Esophagus squamous epithelium (tissue), 5 donors: ENCODE results near the gene TLK2. TPM values are rescaled to one million over a fixed set of nuclear protein-coding genes. Genes with fewer than 3 reads are reported as not detected.

ENCODE experiments used
- DNase-seq: peaks from one replicate; lab custom pipeline; 2025; lab: John Stamatoyannopoulos, UW
- H3K27ac ChIP-seq, 4 donors: fragments of 200-600 bp; sonication (generic); one replicate each; pipeline ENCODE4 v1.5.1; 2016 to 2019; ENCODE audit warnings: mild to moderate bottlenecking in 1 of 4
- H3K27me3 ChIP-seq, 4 donors: fragments of 200-600 bp; sonication (generic); 1 replicate in 3 of 4; 2 replicates in 1 of 4; pipeline versions ENCODE4 v1.5.1 to v1.6.0; 2017 to 2021; ENCODE audit warnings: antibody characterized with exemption in 1 of 4
- H3K36me3 ChIP-seq, 3 donors: fragments of 200-600 bp; sonication (generic); one replicate each; pipeline ENCODE4 v1.5.1; 2016 to 2019
- H3K4me1 ChIP-seq, 3 donors: fragments of 200-600 bp; sonication (generic); one replicate each; pipeline ENCODE4 v1.5.1; 2017 to 2019
- H3K4me3 ChIP-seq, 4 donors: fragments of 200-600 bp; sonication (generic); 1 replicate in 3 of 4; 2 replicates in 1 of 4; pipeline ENCODE4 v1.5.1; 2016 to 2019; ENCODE audit warnings: mild to moderate bottlenecking in 2 of 4, moderate library complexity in 1 of 4
- H3K9me3 ChIP-seq, 3 donors: fragments of 200-600 bp; sonication (generic); one replicate each; pipeline ENCODE4 v1.5.1; 2016 to 2019
- POLR2A ChIP-seq, 4 donors: fragments of 450-650 bp; IDR thresholded peaks; one replicate each; pipeline ENCODE4 v1.6.1; 2017; ENCODE audit warnings: antibody characterized with exemption in 4 of 4, mild to moderate bottlenecking in 4 of 4, moderate library complexity in 3 of 4
- WGBS, 2 donors: methylation state at CpG; one replicate each; pipeline ENCODE4 v1.1.5; 2018; 5-methylcytosine and 5-hydroxymethylcytosine counted together
- intact Hi-C: fragments of 100-400 bp; cut with DNase I; formaldehyde crosslinking; loops from one replicate; pipeline ENCODE4 v1.15.0; 2022
- total RNA-seq, 4 donors: library from RNA; depleted of rRNA; stranded (reverse); fragments of >200 nt; gene quantifications; one replicate each; pipeline ENCODE4 v1.1.0, GENCODE V29; 2016
- TF ChIP-seq, protein P1 (sequence below), 6 experiments: fragments of 450-650 bp in 4 of 6; fragments of 200-600 bp in 2 of 6; sonication (generic) in 2 of 6; IDR thresholded peaks; one replicate each; pipeline ENCODE4 v1.5.1; 2016 to 2019; ENCODE audit warnings: antibody characterized with exemption in 6 of 6, mild to moderate bottlenecking in 4 of 6, moderate library complexity in 4 of 6
- donor health status: DM: yes; HTN: yes; CAD: no.

The TLK2 gene
- total RNA-seq, 4 donors from 2014 or later, result 13.2 to 35.5 (median 28.0) TPM

DNA sequence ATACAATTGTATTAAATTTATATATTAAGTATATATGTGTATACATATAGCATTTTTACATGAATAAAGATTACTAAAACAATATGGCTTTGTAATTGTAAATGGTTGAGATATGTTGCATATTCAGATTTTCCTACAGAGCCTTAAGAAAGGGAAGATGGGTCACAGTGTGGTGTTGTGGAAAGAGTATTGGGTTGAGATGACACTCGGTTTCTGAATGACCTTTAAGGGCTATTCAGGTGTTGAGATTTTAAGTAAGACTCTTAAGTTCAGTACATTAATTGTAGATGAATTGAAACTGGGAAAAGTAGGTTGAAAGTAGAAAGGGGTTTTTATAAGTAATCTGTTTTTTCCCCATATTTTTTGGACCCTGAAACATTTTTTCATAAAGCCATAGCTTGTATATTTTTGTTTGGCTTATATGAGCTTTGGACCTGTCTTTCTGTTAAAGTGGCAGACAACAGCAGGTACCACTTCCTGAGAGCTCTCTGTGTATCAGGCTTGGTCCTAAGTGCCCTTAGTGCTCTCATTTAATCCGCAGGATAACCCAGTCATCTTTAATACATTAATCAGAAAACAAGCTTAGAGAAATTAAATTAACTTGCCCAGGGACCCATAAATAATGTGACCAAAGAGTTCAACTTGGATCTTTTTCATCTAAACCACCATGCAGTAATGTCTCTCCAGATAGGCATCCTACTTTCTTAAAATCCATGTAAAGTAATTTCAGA lies 100.3 kb downstream of the TLK2 start:
- peaks cover 0 to 99% (median 5%) of the 10 kb centered on the region in 3 donors for H3K36me3 ChIP-seq
- TF ChIP-seq, protein P1, sequence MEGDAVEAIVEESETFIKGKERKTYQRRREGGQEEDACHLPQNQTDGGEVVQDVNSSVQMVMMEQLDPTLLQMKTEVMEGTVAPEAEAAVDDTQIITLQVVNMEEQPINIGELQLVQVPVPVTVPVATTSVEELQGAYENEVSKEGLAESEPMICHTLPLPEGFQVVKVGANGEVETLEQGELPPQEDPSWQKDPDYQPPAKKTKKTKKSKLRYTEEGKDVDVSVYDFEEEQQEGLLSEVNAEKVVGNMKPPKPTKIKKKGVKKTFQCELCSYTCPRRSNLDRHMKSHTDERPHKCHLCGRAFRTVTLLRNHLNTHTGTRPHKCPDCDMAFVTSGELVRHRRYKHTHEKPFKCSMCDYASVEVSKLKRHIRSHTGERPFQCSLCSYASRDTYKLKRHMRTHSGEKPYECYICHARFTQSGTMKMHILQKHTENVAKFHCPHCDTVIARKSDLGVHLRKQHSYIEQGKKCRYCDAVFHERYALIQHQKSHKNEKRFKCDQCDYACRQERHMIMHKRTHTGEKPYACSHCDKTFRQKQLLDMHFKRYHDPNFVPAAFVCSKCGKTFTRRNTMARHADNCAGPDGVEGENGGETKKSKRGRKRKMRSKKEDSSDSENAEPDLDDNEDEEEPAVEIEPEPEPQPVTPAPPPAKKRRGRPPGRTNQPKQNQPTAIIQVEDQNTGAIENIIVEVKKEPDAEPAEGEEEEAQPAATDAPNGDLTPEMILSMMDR (IDR thresholded peaks at IDR 0.05), result no peak
- TF ChIP-seq POLR2A (IDR thresholded peaks at IDR 0.05), result no peak
- H3K27me3 ChIP-seq, result no peaks in the 10 kb centered on the region
- H3K4me3 ChIP-seq, result no peak overlapping the region
- H3K9me3 ChIP-seq, result no peaks in the 10 kb centered on the region
- 83 to 87% methylated on average over 2 of the region's 2 CpGs for WGBS, 2 donors
- no peak for DNase-seq
- intact Hi-C loops, result no loop called here
- no peak overlapping the region for H3K27ac ChIP-seq
- H3K4me1 ChIP-seq, result no peaks in the 10 kb centered on the region

DNA sequence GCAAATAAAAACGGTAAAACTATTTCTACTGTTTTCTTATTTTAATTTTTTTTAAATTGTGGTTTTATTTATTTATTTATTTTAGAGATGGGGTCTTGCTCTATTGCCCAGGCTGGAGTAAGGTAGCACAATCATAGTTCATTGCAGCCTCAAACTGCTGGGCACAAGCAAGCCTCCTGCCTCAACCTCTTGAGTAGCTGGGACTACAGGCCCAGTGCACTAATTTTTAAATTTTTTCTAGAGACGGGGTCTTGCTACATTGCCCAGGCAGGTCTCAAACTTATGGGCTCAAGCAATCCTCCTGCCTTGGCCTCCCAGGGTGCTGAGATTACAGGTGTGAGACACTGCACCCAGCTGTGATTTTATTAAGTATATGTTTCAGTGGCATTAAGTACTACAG lies 102.3 kb downstream of the TLK2 start:
- Histone ChIP-seq H3K36me3 (peaks cover 0 to 99% (median 5%) of the 10 kb centered on the region in 3 donors), H3K27ac (no peak overlapping the region), H3K4me1 (no peaks in the 10 kb centered on the region), H3K27me3 (no peaks in the 10 kb centered on the region), H3K4me3 (no peak overlapping the region), H3K9me3 (no peaks in the 10 kb centered on the region)
- 92 to 94% methylated on average over 2 of the region's 2 CpGs for WGBS, 2 donors
- no peak for DNase-seq
- no peak for TF ChIP-seq POLR2A (IDR thresholded peaks at IDR 0.05)
- TF ChIP-seq, protein P1 (IDR thresholded peaks at IDR 0.05), result no peak
- intact Hi-C loops, result no loop called here

DNA sequence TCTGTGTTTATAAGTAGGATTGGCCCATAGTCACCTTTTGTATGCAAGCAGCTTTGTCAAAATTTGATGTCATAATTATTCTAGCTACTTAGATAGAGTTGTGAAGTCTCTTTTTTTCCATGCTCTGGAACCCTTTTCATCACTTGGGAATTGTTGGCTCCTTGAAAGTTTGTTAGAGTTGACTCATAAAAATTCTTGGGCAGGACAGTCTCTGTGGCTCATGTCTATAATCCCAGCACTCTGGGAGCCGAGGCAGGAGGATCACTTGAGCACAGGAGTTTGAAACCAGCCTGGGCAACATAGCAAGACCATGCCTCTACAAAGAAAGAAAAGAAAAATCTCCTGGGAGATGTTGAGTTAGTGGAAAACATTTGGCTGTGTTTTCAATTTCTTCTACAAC lies 103.1 kb downstream of the TLK2 start:
- peaks cover 0 to under 1% (median 0%) of the 10 kb centered on the region in 3 donors for H3K4me1 ChIP-seq
- intact Hi-C loops, result no loop called here
- no peak for DNase-seq
- no peaks in the 10 kb centered on the region for H3K27me3 ChIP-seq
- TF ChIP-seq, protein P1 (IDR thresholded peaks at IDR 0.05), result no peak
- TF ChIP-seq POLR2A (IDR thresholded peaks at IDR 0.05), result no peak
- WGBS, 2 donors, result 55 to 56% methylated on average over 1 of the region's 1 CpG
- peaks cover 0 to 99% (median 8%) of the 10 kb centered on the region in 3 donors for H3K36me3 ChIP-seq
- H3K9me3 ChIP-seq, result no peaks in the 10 kb centered on the region
- H3K27ac ChIP-seq, result no peak overlapping the region
- no peak overlapping the region for H3K4me3 ChIP-seq

DNA sequence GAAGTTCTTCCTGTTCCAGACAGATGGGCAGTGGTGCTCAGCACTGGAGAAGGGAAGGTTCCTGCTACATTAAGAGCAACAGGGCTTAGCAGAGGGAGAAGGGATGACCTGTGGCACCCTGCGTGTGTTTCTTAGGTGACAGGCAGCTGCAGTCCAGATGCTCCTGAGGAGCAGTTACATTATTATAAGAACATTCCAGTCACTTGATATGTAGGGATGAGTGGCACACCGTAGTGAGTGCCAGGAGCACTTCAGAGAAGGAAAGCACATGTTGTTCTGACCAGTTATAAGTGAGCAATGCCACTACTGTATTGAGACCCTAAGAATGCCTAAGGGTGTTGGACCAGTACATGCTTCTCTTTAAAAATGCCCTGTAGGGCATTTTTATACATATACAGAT lies 108.9 kb downstream of the TLK2 start:
- peaks cover 0 to 8% (median 0%) of the 10 kb centered on the region in 3 donors for H3K4me1 ChIP-seq
- no peak for DNase-seq
- no peaks in the 10 kb centered on the region for H3K9me3 ChIP-seq
- no peaks in the 10 kb centered on the region for H3K27me3 ChIP-seq
- intact Hi-C loops, result no loop called here
- peaks cover 0 to 98% (median 4%) of the 10 kb centered on the region in 3 donors for H3K36me3 ChIP-seq
- 85% methylated on average over 1 to 2 of the region's 2 CpGs for WGBS, 2 donors
- no peak overlapping the region for H3K27ac ChIP-seq
- TF ChIP-seq, protein P1 (IDR thresholded peaks at IDR 0.05), result no peak
- no peak for TF ChIP-seq POLR2A (IDR thresholded peaks at IDR 0.05)
- no peak overlapping the region for H3K4me3 ChIP-seq

DNA sequence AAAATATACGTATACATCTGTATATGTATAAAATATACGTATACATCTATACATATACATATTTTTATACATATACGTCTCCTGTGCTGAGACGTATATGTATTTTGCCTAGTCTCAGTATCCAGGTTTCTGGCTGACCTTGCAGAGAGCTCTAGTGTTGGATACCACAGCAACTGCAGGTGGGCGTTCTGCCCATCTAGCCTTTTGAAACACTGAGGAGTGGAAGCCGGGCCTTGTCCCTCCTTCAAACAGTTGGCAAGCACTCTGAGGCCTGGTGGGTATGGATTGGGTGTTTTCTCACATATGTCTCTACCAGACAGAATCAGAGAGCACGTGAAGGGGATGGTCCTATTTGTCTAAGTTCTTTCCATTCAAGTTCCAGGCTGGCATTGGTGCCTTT lies 109.5 kb downstream of the TLK2 start:
- H3K27me3 ChIP-seq, result no peaks in the 10 kb centered on the region
- no peak overlapping the region for H3K4me3 ChIP-seq
- no peaks in the 10 kb centered on the region for H3K9me3 ChIP-seq
- TF ChIP-seq, protein P1 (IDR thresholded peaks at IDR 0.05), result no peak
- no peak for TF ChIP-seq POLR2A (IDR thresholded peaks at IDR 0.05)
- H3K36me3 ChIP-seq, result peaks cover 0 to 98% (median 7%) of the 10 kb centered on the region in 3 donors
- no peak for DNase-seq
- no peak overlapping the region for H3K27ac ChIP-seq
- intact Hi-C loops, result no loop called here
- peaks cover 0 to 8% (median 0%) of the 10 kb centered on the region in 3 donors for H3K4me1 ChIP-seq
- 89 to 91% methylated on average over 6 to 7 of the region's 7 CpGs for WGBS, 2 donors
